ENCODE results near the gene CNPY1. TPM values are rescaled to one million over a fixed set of nuclear protein-coding genes. Genes with fewer than 3 reads are reported as not detected.
A peak's percentile ranks its signal among the peaks of the same experiment; 100 is the strongest.

Gene CNPY1
- total and polyA plus RNA-seq, 9 donors, result 0.05 TPM; not detected in 8

DNA sequence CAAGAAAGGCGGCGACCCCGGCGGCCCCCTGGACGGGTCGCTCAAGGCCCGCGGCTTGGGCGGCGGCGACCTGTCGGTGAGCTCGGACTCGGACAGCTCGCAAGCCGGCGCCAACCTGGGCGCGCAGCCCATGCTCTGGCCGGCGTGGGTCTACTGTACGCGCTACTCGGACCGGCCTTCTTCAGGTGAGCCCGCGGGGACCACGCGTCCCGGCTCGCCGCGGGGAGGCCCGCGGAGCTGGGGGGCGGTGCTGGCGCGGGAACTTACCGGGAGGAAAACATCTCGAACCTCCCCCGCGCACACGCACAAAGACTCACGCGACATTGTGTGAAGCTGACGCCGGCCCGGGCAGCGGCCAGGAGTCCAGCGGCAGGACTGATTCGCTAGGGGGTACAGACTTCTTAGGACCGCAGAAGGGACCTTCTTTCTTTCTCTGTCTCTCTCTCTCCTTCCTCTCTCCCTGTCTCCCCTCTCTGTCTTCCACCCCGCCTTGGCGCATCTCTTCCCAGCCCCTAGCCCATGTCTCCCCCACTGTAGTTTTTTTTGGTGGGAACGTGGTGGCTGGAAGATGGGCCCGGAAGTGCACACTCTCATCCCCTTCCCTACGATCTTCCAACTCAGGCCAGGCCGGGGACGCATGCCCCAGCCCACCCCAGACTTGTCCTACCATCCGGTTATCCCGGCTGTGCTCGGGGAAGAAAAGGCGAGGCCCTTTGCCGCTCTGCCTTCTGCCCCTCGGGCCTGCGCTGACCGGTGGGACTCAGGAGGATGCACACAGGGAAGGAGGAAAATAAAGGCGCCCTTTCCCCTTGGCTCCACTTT, 87.3 kb downstream of the CNPY1 start:
- no peaks in the 10 kb centered on the region for H3K9me3 ChIP-seq
- peak overlapping the region; percentile 32 for H3K4me3 ChIP-seq
- 2 to 4% (median 3%) methylated on average over 40 to 68 of the region's 68 CpGs for WGBS, 3 donors
- intact Hi-C loops (cut with DNase I), result loop anchor here in 1 of 4 donors (10.0 kb wide), 1 partner anchor 164 kb away; the partner anchor contains the start of gene INSIG1
- TF ChIP-seq EP300 (IDR thresholded peaks at IDR 0.05) (no peak), POLR2A (IDR thresholded peaks at IDR 0.05) (no peak)
- TF ChIP-seq, protein P1, sequence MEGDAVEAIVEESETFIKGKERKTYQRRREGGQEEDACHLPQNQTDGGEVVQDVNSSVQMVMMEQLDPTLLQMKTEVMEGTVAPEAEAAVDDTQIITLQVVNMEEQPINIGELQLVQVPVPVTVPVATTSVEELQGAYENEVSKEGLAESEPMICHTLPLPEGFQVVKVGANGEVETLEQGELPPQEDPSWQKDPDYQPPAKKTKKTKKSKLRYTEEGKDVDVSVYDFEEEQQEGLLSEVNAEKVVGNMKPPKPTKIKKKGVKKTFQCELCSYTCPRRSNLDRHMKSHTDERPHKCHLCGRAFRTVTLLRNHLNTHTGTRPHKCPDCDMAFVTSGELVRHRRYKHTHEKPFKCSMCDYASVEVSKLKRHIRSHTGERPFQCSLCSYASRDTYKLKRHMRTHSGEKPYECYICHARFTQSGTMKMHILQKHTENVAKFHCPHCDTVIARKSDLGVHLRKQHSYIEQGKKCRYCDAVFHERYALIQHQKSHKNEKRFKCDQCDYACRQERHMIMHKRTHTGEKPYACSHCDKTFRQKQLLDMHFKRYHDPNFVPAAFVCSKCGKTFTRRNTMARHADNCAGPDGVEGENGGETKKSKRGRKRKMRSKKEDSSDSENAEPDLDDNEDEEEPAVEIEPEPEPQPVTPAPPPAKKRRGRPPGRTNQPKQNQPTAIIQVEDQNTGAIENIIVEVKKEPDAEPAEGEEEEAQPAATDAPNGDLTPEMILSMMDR (IDR thresholded peaks at IDR 0.05), result no peak
- no peaks in the 10 kb centered on the region for H3K27me3 ChIP-seq
- no peak overlapping the region for H3K27ac ChIP-seq
- DNase-seq, result peak in 1 of 5 donors; percentile 32
- H3K36me3 ChIP-seq, result no peaks in the 10 kb centered on the region
- peaks cover 4% of the 10 kb centered on the region for H3K4me1 ChIP-seq (ENCODE audit: insufficient read depth)

DNA sequence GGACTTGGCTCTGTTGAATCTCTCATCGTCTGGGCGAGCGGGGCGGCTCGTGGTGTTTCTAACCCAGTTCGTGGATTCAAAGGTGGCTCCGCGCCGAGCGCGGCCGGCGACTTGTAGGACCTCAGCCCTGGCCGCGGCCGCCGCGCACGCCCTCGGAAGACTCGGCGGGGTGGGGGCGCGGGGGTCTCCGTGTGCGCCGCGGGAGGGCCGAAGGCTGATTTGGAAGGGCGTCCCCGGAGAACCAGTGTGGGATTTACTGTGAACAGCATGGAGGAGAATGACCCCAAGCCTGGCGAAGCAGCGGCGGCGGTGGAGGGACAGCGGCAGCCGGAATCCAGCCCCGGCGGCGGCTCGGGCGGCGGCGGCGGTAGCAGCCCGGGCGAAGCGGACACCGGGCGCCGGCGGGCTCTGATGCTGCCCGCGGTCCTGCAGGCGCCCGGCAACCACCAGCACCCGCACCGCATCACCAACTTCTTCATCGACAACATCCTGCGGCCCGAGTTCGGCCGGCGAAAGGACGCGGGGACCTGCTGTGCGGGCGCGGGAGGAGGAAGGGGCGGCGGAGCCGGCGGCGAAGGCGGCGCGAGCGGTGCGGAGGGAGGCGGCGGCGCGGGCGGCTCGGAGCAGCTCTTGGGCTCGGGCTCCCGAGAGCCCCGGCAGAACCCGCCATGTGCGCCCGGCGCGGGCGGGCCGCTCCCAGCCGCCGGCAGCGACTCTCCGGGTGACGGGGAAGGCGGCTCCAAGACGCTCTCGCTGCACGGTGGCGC, 88.1 kb downstream of the CNPY1 start, which contains the start of gene EN2:
TSS of gene EN2 (plus strand) at position 19 of the 767 bp plus-strand sequence. CDS start at position 268, 249 bp downstream.
- Histone ChIP-seq H3K4me3 (peak within 1 kb of the TSS; percentile 47), H3K27me3 (no peaks in the 10 kb centered on the region), H3K36me3 (no peaks in the 10 kb centered on the region), H3K9me3 (no peaks in the 10 kb centered on the region), H3K4me1 (ENCODE audit: insufficient read depth) (peaks cover 4% of the 10 kb centered on the region), H3K27ac (peak within 1 kb of the TSS; percentile 24 to 64)
- DNase-seq, result peak in 4 of 5 donors; percentile 30 to 58 (median 48)
- 1 to 2% (median 1%) methylated on average over 49 to 105 of the region's 105 CpGs for WGBS, 3 donors
- intact Hi-C loops (cut with DNase I), result loop anchor here in 1 of 4 donors (10.0 kb wide), 1 partner anchor 163 kb away; the partner anchor contains the start of gene INSIG1
- TF ChIP-seq POLR2A (IDR thresholded peaks at IDR 0.05) (no peak), EP300 (IDR thresholded peaks at IDR 0.05) (no peak)
- TF ChIP-seq, protein P1 (IDR thresholded peaks at IDR 0.05), result no peak

DNA sequence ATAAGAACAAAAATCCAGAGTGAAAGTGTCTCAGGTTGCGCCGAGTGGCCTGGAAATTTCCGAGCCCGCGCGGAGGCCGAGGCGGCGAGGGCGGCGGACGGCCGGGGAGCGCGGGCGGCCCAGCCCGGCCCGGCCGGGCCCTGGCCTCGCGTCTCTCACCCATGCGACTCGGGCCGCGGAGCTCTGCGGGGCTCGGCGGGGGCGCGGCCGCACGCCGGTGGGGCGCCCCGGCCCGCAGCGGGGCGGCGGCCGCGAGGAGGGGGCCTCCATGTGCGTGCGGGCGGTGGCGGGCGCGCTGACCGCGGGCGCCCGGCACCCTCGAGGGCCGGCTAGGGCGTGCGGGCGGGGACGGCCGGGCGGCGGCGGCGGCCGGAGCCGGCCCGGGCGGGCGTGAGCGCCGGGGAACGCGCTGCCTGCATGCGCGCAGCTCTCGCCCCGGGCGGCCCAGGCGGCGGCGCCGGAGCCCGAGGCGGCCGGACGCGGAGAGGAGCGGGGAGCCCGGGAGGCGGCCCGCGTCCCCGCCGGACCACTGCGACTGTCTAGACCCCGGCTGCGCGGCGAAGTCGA, 88.7 kb downstream of the CNPY1 start:
- Histone ChIP-seq H3K4me1 (ENCODE audit: insufficient read depth) (peaks cover 4% of the 10 kb centered on the region), H3K4me3 (peak overlapping the region; percentile 47), H3K36me3 (no peaks in the 10 kb centered on the region), H3K27ac (peak overlapping the region; percentile 24 to 64), H3K9me3 (no peaks in the 10 kb centered on the region), H3K27me3 (no peaks in the 10 kb centered on the region)
- 1 to 4% (median 4%) methylated on average over 53 to 97 of the region's 98 CpGs for WGBS, 3 donors
- no peak for DNase-seq
- TF ChIP-seq EP300 (IDR thresholded peaks at IDR 0.05) (no peak), POLR2A (IDR thresholded peaks at IDR 0.05) (no peak)
- TF ChIP-seq, protein P1 (IDR thresholded peaks at IDR 0.05), result no peak
- intact Hi-C loops (cut with DNase I), result loop anchor here in 1 of 4 donors (10.0 kb wide), 1 partner anchor 163 kb away; the partner anchor contains the start of gene INSIG1
